ENCODE measurements around the gene A4GALT.

The A4GALT gene

GRCh38 chr22:42699976-42700352, 20.7 kb downstream of the A4GALT start:
- no peak for DNase-seq

GRCh38 chr22:42699281-42699975, 21.2 kb downstream of the A4GALT start:
- no peak for DNase-seq

- peak; percentile 89 for DNase-seq
Measured at GRCh38 chr22:42697542-42698013, 23.1 kb downstream of the A4GALT start.

GRCh38 chr22:42696331-42696967, 24.2 kb downstream of the A4GALT start:
- no peak for DNase-seq

GRCh38 chr22:42695294-42695693, 25.4 kb downstream of the A4GALT start:
- DNase-seq, result no peak

- no peak for DNase-seq
Measured at GRCh38 chr22:42693763-42694683, 26.6 kb downstream of the A4GALT start.

GRCh38 chr22:42693055-42693762, 27.5 kb downstream of the A4GALT start:
- no peak for DNase-seq

GRCh38 chr22:42692239-42693054, 28.2 kb downstream of the A4GALT start:
- DNase-seq, result no peak

- DNase-seq, result no peak
Measured at GRCh38 chr22:42691440-42691839, 29.2 kb downstream of the A4GALT start.

GRCh38 chr22:42688241-42689211, 32.1 kb downstream of the A4GALT start:
- peak; percentile 96 for DNase-seq

- no peak for DNase-seq
Measured at GRCh38 chr22:42686756-42687491, 33.7 kb downstream of the A4GALT start.

- no peak for DNase-seq
Measured at GRCh38 chr22:42685941-42686653, 34.6 kb downstream of the A4GALT start.

- no peak for DNase-seq
Measured at GRCh38 chr22:42684462-42685195, 36.0 kb downstream of the A4GALT start.

GRCh38 chr22:42683578-42684283, 36.9 kb downstream of the A4GALT start:
- DNase-seq, result no peak

- no peak for DNase-seq
Measured at GRCh38 chr22:42682113-42682851, 38.4 kb downstream of the A4GALT start.

GRCh38 chr22:42680648-42681047, 40.0 kb downstream of the A4GALT start:
- DNase-seq, result peak; percentile 83

- DNase-seq, result no peak
Measured at GRCh38 chr22:42679691-42680090, 41.0 kb downstream of the A4GALT start.

Measured in islet precursor cell (in vitro differentiated cells).